GM18498 (cell line): ENCODE measurements around the gene LYZL6.

Experiments used
- ATAC-seq: cut with Tn5 transposase; IDR thresholded peaks from one replicate; pipeline ENCODE4 v1.9.1; 2021; ENCODE audit warnings: mild to moderate bottlenecking, moderate library complexity; ENCODE audit not compliant: unreplicated experiment

Gene LYZL6

GRCh38 chr17:35943537-35943936 is at the start of gene LYZL6:
Gene LYZL6 (minus strand): TSS chr17:35943713. CDS start chr17:35939356, 4,357 bp downstream.
- ATAC-seq: no peak

GRCh38 chr17:35991075-35991474 is 47.6 kb upstream of the LYZL6 start:
- ATAC-seq: no peak

GRCh38 chr17:35988164-35988563 is 44.7 kb upstream of the LYZL6 start:
- no peak for ATAC-seq

GRCh38 chr17:35986643-35987042 is 43.1 kb upstream of the LYZL6 start, which contains the start of gene CCL14:
Gene CCL14 (minus strand): TSS chr17:35986729. CDS start chr17:35986649, 80 bp downstream.
- ATAC-seq: no peak

GRCh38 chr17:35984140-35984539 is 40.6 kb upstream of the LYZL6 start:
- ATAC-seq: no peak

GRCh38 chr17:35982409-35983191 is 39.1 kb upstream of the LYZL6 start:
- ATAC-seq: no peak

GRCh38 chr17:35981908-35982330 is 38.4 kb upstream of the LYZL6 start:
- ATAC-seq: no peak

GRCh38 chr17:35981246-35981645 is 37.7 kb upstream of the LYZL6 start, which contains the start of gene CCL16:
Gene CCL16 (minus strand): TSS chr17:35981497. CDS start chr17:35981420, 77 bp downstream.
- ATAC-seq: no peak

GRCh38 chr17:35978346-35978745 is 34.8 kb upstream of the LYZL6 start:
- ATAC-seq: no peak

GRCh38 chr17:35977509-35977908 is 34.0 kb upstream of the LYZL6 start:
- ATAC-seq: no peak

GRCh38 chr17:35973333-35974260 is 30.1 kb upstream of the LYZL6 start:
- ATAC-seq: no peak

- ATAC-seq: no peak
These were observed 29.4 kb upstream of the LYZL6 start for GRCh38 chr17:35972945-35973332.

- no peak for ATAC-seq
These were observed 29.0 kb upstream of the LYZL6 start for GRCh38 chr17:35972535-35972934.

- ATAC-seq: no peak
These were observed 28.6 kb upstream of the LYZL6 start for GRCh38 chr17:35972066-35972465.

GRCh38 chr17:35969558-35970380 is 26.3 kb upstream of the LYZL6 start:
- ATAC-seq: no peak

- no peak for ATAC-seq
These were observed 25.1 kb upstream of the LYZL6 start for GRCh38 chr17:35968520-35969054.

GRCh38 chr17:35965272-35965671 is 21.8 kb upstream of the LYZL6 start:
- no peak for ATAC-seq

GRCh38 chr17:35963663-35964062 is 20.1 kb upstream of the LYZL6 start:
- no peak for ATAC-seq

- ATAC-seq: no peak
These were observed 10.2 kb upstream of the LYZL6 start for GRCh38 chr17:35953720-35954119.

- no peak for ATAC-seq
These were observed 5.9 kb upstream of the LYZL6 start for GRCh38 chr17:35949401-35949800.
